ENCODE results near the gene HERPUD2.

DNA sequence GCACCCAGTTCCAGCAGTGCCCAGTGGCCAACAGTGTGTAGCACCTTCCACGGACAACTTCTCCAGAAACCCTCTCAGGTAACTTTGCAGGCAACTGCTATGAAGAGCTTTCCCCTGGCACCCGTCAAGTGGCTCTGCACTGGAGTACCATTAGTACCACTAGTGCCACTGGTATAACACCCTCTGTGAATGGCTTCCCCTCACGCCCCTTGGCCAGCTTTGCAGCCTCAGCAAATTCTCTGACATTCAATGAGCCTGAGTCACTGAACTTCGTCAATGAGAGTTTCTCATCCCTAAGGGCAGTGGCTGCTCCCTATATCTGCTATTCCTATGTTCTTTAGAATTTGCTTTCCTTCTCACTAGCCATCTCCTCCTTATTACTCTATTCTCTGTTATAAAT lies 7.6 kb upstream of the HERPUD2 start:
- no peak for TF ChIP-seq CTCF (IDR thresholded peaks at IDR 0.05; ENCODE audit: low read depth, low read length)
- no peak for TF ChIP-seq EZH2phosphoT487 (IDR thresholded peaks at IDR 0.05; ENCODE audit: low read depth)

All from OCI-LY3 (cell line).